HG02885 (cell line): ENCODE data around the gene TP53I11.

Experiments
- ATAC-seq: cut with Tn5 transposase; IDR thresholded peaks from one replicate; pipeline ENCODE4 v1.9.1; 2021; ENCODE audit warnings: mild to moderate bottlenecking; ENCODE audit not compliant: unreplicated experiment, poor library complexity

The TP53I11 gene

DNA sequence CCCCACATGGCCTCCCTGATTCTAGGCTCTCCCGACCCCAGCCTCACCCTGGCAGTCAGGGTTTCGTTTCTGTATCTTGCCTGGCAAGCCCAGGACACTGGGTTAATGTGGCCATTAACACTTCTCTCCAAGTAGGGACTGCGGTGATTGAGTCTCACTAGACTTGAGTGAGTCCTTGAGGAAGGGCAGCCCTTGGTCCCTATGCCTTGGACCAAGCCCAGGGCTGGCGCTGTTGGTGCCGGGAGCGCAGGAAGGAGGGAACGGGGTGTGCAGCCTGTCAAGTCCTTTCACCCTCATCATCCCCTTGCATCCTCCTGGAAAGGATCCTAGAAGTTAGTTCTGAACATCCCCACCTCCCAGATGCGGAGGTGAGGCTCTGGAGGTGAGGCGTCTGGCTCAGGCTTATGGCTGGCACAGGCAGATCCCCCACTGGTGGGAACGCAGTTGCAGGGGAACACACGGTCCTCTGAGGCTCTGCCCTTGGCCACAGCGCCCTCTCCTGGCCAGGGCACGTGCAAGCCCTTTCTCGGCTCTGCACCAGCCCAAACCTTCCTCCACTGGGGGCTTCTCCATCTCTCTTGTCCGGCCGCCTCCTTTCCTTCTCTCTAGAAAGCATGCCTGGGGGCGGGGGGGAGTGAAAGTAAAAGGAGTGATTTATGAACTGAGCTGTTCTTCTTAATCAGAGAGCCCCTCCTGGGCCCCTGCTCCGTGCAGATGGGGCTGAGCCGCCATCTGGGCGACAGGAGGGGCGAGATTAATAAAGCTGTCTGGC is 56.7 kb downstream of the TP53I11 start:
- ATAC-seq = peak; percentile 67

DNA sequence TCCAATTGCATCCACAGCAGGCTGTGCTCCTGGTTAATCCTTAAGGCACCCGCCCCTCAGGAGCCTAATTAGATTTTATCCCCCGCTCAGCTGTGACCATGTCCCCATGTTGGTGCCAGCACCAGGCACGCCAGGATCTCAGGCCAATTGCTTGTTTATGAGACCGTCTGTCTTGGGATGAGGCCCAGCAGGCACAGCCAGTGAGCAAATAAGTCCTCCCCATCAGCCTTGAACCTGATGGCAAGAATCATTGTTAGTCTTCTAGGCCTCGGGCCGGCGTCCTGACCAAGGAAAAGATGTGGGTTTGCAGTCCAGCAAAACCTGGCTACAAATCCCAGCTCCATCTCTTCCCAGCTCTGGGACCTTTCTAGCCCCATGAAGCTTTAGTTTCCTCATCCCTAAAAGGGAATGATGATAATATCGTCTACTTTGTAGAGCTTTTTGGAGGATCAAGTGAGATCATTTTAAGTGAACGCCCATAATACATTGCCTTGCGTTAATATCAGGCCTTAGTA is 57.3 kb downstream of the TP53I11 start:
- no peak for ATAC-seq

DNA sequence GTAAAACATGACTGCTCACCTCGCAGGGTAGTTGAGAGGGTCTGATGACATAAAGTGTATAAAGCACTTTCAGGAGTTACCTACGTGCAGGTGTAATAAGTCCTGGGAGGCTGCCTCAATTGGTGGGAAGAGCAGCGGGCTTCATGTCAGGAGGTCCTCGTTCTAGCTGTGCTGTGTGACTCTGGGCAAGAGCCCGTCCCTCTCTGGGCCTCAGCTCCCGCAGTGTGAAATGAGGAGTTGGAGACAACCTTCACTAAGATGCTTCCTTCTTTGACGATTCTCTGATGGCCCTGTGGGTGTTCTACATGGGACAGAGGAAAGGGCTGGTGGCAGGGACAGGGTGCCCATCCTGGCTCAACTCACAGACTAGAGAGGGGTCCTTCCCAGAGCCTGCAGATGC is 57.8 kb downstream of the TP53I11 start:
- ATAC-seq = no peak

DNA sequence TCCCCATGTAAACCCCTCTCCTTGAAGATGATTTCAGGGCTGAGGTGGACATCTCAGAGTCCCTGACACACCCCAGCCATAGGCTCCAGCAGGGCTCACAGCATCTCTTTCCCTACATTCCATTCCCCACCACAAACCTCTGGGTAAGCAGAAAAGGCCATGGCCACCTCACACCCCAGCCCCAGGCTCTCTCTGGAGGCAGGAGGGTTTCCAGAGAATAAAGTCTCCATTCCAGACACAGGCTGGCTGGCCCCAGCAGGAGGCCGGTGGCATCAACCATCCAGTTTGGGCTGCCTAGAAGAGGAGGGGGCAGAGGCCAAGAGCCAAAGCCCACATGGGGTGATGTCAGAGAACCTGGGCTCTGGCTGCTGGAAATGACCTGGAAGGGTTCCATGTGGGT is 61.4 kb downstream of the TP53I11 start:
- no peak for ATAC-seq

DNA sequence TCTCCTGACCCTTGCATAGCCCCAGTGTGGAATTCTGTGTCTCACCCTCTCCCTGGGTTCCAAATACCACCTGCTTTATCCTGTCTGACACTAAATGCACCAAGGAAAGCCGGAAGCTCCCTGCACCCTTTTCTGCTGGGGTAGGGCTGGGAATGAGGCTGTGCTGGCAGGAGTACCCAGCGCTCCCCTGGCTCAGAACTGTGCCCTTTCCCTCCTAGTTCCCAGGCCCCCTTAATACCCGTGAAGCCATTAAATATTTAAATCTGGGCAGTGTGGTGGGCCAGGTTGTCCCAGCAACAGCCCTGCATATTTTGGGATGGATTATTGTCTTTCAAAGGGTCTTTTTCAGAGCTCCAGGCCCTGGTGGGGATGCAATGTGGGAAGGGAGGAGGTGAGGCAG is 63.0 kb downstream of the TP53I11 start:
- no peak for ATAC-seq

DNA sequence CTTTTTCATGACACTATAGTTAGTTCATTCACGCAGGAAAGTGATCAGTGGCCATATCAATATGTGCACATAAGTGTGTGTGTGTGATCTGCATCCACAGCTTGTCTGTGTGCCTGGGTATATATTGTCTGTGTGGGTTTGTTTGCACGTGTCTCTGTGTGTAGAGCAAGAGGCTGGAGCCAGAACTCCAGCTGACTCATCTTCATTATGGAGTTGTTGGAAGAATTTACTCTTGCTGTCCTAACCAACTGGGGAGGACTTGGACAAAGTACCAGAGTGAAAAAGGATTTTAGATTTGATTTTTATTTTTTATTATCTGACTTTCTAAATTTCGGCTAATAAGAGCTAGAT is 63.9 kb downstream of the TP53I11 start:
- no peak for ATAC-seq

DNA sequence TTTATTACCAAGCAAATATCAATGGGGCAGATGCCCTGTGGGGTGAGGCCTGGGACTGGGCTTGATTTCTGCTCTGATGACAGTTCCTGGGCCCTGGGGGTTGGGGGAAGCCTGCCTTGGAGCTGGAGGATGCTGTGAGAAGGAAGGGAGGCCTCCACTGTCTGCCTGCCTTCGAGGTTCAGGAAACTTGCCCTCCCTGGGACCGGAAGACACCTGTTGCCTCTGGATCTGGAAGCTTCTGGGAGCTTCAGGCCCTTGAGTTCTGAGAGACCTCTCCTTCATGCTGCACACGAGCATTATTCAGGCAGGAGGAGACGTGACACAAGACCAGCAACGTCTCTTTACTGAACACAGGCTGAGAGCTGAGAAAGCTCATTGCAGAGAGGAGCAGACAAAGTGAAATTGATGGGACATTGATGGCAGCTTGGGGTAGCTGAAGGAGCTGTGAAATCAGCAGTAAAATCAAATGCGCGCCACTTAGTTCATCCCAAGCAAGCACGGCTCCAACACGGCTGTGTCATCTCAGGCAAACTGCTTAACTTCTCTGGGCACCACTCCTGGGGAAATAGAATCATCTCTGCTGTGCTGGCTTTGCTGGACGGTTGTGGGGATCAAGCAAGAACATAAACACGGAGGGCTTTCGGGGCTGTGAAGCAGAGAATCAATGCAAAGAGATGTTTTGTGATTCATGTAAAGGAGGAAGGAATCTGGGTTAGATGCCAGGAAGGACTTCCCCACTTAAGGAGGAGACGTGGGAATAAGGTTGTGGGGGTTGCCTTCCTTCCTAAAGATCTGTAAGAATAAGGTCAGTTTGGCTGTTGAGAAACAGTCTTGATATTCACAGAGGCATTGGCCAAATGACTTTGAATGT is 64.5 kb downstream of the TP53I11 start:
- no peak for ATAC-seq

DNA sequence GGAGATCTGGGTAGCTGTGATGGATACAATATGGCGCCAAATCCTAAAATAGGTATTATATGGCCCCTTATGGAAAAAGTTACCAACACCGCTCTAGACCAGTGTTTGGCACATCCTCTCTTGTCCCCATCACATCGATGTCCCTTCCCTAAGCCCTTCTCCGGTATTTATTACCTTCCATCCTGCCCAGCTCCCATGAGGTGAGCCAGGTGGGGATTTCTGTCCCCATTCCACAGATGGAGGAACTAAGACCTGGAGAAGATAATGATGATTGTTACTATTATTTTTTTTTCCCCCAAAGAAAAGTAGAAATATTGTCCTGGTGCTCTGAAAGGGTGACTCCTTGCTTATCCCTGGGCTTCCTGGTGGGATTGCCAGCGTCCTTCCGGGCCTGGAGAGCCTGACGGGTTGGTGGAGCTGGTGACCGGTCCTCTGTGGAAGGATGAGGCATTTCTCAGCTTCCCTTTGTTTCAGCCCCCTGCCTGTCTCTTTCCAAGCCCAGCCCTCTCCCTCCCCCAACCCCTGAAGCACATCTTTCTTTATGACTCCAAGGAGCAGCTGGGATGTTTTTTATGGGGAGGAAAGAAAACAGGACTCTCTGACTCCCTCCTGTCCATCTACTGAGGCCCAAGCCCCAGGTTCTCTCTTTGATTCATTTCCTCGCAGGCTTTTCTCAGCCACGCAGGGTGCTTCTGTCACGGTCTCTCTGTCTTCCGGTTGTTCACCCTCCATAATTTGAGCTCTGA is 65.4 kb downstream of the TP53I11 start:
- no peak for ATAC-seq

DNA sequence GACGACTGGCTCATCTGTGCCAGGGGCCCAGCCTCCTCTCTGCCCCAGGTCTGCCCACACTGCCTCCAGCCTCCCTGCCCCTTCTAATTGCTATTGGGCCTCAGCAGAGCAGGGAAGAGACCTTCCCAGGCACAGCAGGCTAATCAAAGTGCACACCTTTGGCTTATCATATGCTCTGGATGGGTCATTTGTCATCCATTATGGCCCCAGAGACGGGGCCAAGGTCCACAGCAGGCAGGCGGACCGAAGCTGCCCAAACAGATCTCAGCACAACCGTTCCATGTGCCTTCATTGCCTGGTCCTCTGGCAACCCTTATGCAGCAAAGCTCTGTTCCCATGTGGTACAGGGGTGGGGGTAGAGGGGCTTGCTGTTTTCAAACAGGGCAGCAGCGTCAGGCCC is 66.6 kb downstream of the TP53I11 start:
- ATAC-seq = no peak

DNA sequence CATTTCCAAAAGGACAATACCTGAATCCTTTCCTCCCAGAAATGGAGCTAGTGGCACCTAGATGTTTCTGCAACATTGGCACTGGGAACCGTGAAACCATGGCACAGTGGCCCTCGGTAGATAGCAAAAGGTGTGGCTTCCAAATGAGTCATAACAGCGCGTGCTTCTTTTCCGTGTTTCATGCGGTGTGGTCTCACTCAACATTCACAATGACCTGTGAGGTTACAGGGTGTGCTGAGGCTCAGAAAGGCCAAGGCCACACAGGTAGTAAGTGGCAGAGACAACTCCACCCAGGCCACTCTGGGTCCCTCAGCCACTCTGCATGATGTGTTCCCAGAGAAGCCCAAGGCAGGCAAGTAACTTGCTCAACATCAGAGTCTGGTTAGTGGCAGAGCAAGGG is 67.4 kb downstream of the TP53I11 start:
- peak; percentile 55 for ATAC-seq
